BE2C (cell line): ENCODE data around the gene DENND1A.

ENCODE experiments used
- DNase-seq: peaks from one replicate; pipeline ENCODE4 v3.0.0-alpha.2; 2020
- H3K27me3 ChIP-seq: fragments of 250-450 bp; sonication (Bioruptor Pico); 2 replicates; pipeline ENCODE4 v1.5.1; 2020; ENCODE audit warnings: mild to moderate bottlenecking
- H3K36me3 ChIP-seq: fragments of 250-450 bp; sonication (Bioruptor Pico); 2 replicates; pipeline ENCODE4 v1.5.1; 2020; ENCODE audit warnings: mild to moderate bottlenecking
- H3K4me1 ChIP-seq: fragments of 250-450 bp; sonication (Bioruptor Pico); 2 replicates; pipeline ENCODE4 v1.5.1; 2020
- H3K4me3 ChIP-seq: 2 replicates; pipeline ENCODE4 v1.5.1; 2011; ENCODE audit warnings: low read depth, low read length
- H3K9me3 ChIP-seq: fragments of 250-450 bp; sonication (Bioruptor Pico); 2 replicates; pipeline ENCODE4 v1.5.1; 2020
- TF ChIP-seq, protein P1 (sequence below): IDR thresholded peaks from 2 replicates; pipeline ENCODE4 v1.5.1; 2012; ENCODE audit warnings: mild to moderate bottlenecking, low read depth, low read length

The DENND1A gene

DNA sequence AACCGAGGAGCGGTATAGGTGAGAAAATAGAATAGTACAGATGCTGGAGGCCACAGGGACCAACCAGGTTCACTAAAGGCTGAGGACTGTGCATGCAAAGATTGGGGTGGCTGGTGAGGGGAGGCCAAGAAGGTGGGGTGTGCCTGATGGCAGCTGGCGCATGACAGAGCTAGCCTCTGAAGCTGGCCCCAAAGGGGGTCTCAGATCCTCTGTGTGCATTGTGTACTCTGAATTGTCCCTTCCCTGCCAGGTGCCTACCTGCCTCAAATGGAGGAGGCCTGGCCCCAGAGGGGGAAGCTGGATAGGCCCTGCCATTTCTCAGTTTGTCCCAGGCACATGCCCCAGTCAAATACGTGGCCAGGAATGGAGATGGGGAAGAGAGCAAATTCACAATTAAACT is 510.8 kb downstream of the DENND1A start:
- H3K27me3 ChIP-seq: no peaks in the 10 kb centered on the region
- no peaks in the 10 kb centered on the region for H3K9me3 ChIP-seq
- no peaks in the 10 kb centered on the region for H3K4me1 ChIP-seq
- H3K36me3 ChIP-seq: no peaks in the 10 kb centered on the region
- no peak for DNase-seq
- TF ChIP-seq, protein P1, sequence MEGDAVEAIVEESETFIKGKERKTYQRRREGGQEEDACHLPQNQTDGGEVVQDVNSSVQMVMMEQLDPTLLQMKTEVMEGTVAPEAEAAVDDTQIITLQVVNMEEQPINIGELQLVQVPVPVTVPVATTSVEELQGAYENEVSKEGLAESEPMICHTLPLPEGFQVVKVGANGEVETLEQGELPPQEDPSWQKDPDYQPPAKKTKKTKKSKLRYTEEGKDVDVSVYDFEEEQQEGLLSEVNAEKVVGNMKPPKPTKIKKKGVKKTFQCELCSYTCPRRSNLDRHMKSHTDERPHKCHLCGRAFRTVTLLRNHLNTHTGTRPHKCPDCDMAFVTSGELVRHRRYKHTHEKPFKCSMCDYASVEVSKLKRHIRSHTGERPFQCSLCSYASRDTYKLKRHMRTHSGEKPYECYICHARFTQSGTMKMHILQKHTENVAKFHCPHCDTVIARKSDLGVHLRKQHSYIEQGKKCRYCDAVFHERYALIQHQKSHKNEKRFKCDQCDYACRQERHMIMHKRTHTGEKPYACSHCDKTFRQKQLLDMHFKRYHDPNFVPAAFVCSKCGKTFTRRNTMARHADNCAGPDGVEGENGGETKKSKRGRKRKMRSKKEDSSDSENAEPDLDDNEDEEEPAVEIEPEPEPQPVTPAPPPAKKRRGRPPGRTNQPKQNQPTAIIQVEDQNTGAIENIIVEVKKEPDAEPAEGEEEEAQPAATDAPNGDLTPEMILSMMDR: no peak
- H3K4me3 ChIP-seq: no peak overlapping the region

DNA sequence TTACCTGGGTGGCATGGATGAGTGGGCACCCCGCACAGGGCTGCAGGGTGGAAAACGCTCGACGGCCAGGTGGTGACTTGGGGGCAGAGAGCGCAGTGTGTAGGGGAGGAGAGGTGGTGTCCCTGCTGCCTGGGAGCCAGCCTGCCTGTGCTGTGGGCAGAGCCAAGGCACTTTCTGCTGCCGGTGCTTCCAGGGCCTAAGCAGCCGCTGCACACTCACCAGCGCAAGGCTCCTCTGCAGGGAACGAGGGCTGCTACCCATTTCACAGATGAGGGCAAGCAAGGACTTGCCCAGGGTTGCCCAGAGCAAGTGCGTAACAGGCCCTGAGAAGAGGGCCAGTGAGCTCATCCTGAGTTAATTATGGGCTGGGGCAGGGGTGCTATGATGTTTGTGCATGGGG is 511.4 kb downstream of the DENND1A start:
- Histone ChIP-seq H3K4me3 (no peak overlapping the region), H3K4me1 (no peaks in the 10 kb centered on the region), H3K9me3 (no peaks in the 10 kb centered on the region), H3K27me3 (no peaks in the 10 kb centered on the region), H3K36me3 (no peaks in the 10 kb centered on the region)
- TF ChIP-seq, protein P1: no peak
- no peak for DNase-seq

DNA sequence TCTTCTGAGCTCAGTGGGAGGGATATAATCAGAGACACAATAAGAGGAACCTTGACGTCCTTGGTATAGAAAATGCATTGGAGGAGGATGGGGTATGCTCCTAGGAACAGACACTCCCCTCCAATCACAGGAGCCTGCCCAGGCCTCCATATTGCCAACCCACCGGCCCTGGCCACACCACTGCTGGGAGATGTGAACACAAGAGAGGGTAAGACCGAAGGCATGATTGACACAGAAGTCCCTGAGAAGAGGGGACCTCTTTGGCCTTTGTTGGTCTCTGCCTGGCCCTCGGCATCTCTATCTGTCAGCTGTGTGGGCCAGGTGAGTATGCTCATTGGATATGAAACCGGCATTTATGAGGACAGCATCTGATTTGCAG is 511.9 kb downstream of the DENND1A start:
- H3K4me1 ChIP-seq: no peaks in the 10 kb centered on the region
- TF ChIP-seq, protein P1: no peak
- no peak for DNase-seq
- no peaks in the 10 kb centered on the region for H3K9me3 ChIP-seq
- H3K4me3 ChIP-seq: no peak overlapping the region
- no peaks in the 10 kb centered on the region for H3K27me3 ChIP-seq
- no peaks in the 10 kb centered on the region for H3K36me3 ChIP-seq

DNA sequence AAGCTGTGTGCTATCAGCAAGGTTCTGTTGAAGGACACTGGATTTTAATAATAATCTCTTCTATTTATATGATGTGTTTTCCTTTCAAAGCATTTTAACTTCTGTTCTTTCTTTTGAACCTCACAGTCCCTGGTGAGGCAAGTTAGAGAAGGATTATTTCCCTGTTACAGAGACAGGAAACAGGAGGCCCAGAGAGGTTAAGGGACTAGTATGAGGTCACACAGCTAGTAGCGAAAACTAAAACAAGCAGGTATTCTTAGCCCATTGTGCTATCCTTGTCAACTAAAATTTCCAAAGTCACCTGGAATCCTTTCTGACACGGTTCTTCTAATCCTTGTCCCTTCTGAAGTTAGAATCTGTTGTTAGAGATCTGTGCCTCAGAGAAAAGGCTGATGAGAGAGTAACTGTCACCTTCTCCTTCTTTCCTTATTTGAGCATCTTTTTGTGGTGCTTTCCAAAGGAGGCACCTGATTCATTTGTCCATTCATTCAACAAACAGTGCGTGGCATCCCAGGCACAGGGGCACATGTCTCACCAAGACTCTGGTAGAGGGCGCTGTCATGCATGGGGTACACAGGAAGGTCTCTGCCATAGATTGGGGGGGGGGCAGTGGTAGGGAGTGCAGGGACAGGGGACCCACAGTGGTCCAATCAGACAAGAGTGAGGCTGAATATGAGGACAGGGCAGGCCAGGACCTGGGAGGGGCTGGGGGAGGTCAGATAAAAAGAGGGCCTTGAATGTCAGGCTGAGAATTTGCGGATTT is 512.5 kb downstream of the DENND1A start:
- H3K27me3 ChIP-seq: no peaks in the 10 kb centered on the region
- no peaks in the 10 kb centered on the region for H3K4me1 ChIP-seq
- TF ChIP-seq, protein P1: no peak
- no peaks in the 10 kb centered on the region for H3K36me3 ChIP-seq
- no peaks in the 10 kb centered on the region for H3K9me3 ChIP-seq
- no peak for DNase-seq
- H3K4me3 ChIP-seq: no peak overlapping the region

DNA sequence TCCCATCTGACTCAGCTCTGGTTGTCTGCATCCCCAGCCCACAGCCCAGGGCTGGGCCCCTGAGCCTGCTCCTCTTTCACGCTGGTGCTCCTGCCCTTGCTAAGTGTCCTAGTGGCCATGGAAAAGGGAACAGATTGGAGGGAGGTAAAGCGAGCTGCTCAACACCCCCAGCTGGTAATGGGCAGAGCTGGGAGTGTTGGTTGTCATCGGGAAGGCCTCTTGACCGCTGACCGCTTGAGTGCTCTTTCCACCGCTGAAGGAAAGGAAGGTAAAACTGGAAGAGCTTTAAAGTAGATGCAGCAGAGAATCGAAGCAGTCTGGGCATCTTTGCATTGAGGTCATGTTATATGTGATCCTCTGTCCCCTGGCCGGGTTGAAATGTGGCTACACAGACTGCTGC is 513.8 kb downstream of the DENND1A start:
- Histone ChIP-seq H3K36me3 (no peaks in the 10 kb centered on the region), H3K27me3 (no peaks in the 10 kb centered on the region), H3K9me3 (no peaks in the 10 kb centered on the region), H3K4me3 (no peak overlapping the region), H3K4me1 (no peaks in the 10 kb centered on the region)
- TF ChIP-seq, protein P1: no peak
- DNase-seq: no peak

DNA sequence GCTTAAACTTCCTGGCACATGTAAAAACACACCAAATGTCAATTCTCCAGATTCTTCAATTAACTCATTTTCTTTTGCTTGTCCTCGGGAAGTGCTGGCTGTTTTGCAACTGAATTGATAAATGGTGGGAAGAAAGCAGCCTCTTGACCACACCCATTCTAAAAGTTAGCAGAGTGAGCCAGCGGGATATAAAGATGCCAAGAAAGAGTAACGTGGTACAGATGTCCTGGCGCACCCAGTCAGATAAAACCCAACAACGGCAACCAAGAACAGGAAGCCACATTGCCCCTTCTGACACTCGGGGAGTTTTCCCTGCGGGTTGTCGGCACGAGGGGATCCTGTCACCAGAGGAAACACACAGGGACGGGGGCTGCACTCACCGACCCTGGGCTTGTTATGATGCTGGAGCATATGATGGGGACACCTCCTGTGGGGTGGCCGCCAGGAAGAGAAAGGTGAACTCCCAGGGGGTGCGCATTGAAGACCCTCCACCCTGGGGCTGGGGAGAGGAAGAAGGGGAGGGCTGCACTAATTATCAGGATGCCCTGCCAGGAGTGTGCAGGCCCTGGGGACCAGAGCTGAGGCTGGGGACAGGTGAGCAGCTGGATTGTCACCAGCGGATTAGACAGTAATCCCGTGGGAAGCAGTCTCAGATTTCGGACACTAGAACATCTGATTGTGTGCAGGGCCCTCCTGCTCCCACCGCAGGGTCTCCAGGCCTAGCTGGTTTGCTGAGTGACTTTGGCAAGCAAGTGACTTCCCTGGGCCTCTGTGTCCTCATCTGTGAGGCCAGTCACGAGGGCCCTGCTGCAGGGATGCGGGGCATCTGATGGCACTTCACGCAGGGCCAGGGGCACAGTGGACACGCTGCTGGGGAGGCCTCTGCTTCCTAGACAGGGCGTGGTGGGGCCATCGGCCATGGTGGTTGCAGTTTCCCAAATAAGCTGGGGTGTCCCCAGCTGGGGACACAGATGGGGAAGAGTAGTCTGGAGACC is 514.7 kb downstream of the DENND1A start:
- Histone ChIP-seq H3K27me3 (no peaks in the 10 kb centered on the region), H3K4me1 (no peaks in the 10 kb centered on the region), H3K36me3 (no peaks in the 10 kb centered on the region), H3K9me3 (no peaks in the 10 kb centered on the region), H3K4me3 (no peak overlapping the region)
- DNase-seq: no peak
- TF ChIP-seq, protein P1: no peak
